Prostate gland (tissue), 2 donors: ENCODE data around the gene FBXL13. TPM values are rescaled to one million over a fixed set of nuclear protein-coding genes. Genes with fewer than 3 reads are reported as not detected.
"Not testable (repeated sequence)": the region's sequence is repeated elsewhere in the genome, so short reads cannot be mapped to it uniquely, and the experiment has no call there.

Experiments
- DNase-seq: peaks from one replicate; pipeline ENCODE4 v3.0.0-alpha.2; 2019; ENCODE audit warnings: low spot score
- H3K27ac ChIP-seq, 2 donors: fragments of 200-600 bp; sonication (generic); 2 replicates each; pipeline ENCODE4 v1.5.1; 2017 to 2019
- H3K27me3 ChIP-seq: fragments of 200-600 bp; sonication (generic); replicated peaks from 2 replicates; pipeline ENCODE4 v1.5.1; 2019; ENCODE audit not compliant: insufficient read depth
- H3K36me3 ChIP-seq, 2 donors: fragments of 200-600 bp; sonication (generic); 1 replicate in 1 of 2; 2 replicates in 1 of 2; pipeline versions ENCODE4 v1.5.1 to v1.8.1; 2017 to 2019
- H3K4me1 ChIP-seq: fragments of 200-600 bp; sonication (generic); replicated peaks from 2 replicates; pipeline ENCODE4 v1.5.1; 2019
- H3K4me3 ChIP-seq, 2 donors: fragments of 200-600 bp; sonication (generic); 2 replicates each; pipeline ENCODE4 v1.5.1; 2017 to 2019
- H3K9me3 ChIP-seq: fragments of 200-600 bp; sonication (generic); 2 replicates; pipeline ENCODE4 v1.5.1; 2017
- CTCF ChIP-seq, 4 experiments: fragments of 200-600 bp in 2 of 4; fragments of 450-650 bp in 2 of 4; sonication (generic) in 2 of 4; IDR thresholded peaks; 1 replicate in 3 of 4; 2 replicates in 1 of 4; pipeline ENCODE4 v1.5.1; 2016 to 2019; ENCODE audit warnings: antibody characterized with exemption in 4 of 4, mild to moderate bottlenecking in 2 of 4, moderate library complexity in 2 of 4
- POLR2A ChIP-seq: fragments of 450-650 bp; IDR thresholded peaks from one replicate; pipeline ENCODE4 v1.6.1; 2016; ENCODE audit warnings: antibody characterized with exemption, mild to moderate bottlenecking
- POLR2AphosphoS5 ChIP-seq: sonication (generic); formaldehyde crosslinking; IDR thresholded peaks from one replicate; pipeline ENCODE4 v1.6.1; 2017; ENCODE audit warnings: antibody characterized with exemption
- WGBS: methylation state at CpG from one replicate; pipeline ENCODE4 v1.1.5; 2018; 5-methylcytosine and 5-hydroxymethylcytosine counted together
- intact Hi-C: fragments of 100-400 bp; cut with DNase I; formaldehyde crosslinking; loops from one replicate; pipeline ENCODE4 v1.14.2; 2022
- total RNA-seq, 2 donors: library from RNA; depleted of rRNA; stranded (reverse); fragments of >200 nt; gene quantifications; one replicate each; pipeline ENCODE4 v1.1.0, GENCODE V29; 2016

Gene FBXL13
- total RNA-seq, 2 donors from 2014 or later: 2.6 to 5.4 TPM

- Histone ChIP-seq H3K9me3 (no peaks in the 10 kb centered on the region), H3K4me3 (no peak overlapping the region), H3K27ac (no peak overlapping the region), H3K36me3 (no peaks in the 10 kb centered on the region), H3K4me1 (no peaks in the 10 kb centered on the region), H3K27me3 (no peaks in the 10 kb centered on the region)
- intact Hi-C loops: no loop called here
- TF ChIP-seq POLR2A (no peak), CTCF (IDR thresholded peaks at IDR 0.05) (no peak), POLR2AphosphoS5 (no peak)
- 93% methylated on average over 2 of the region's 2 CpGs for WGBS
- no peak for DNase-seq
Measured at GRCh38 chr7:102845346-102845745, 229.2 kb downstream of the FBXL13 start.

GRCh38 chr7:102843850-102844249 is 230.7 kb downstream of the FBXL13 start:
- no peaks in the 10 kb centered on the region for H3K9me3 ChIP-seq
- no peaks in the 10 kb centered on the region for H3K4me1 ChIP-seq
- TF ChIP-seq POLR2AphosphoS5 (no peak), POLR2A (no peak), CTCF (IDR thresholded peaks at IDR 0.05) (no peak)
- H3K27me3 ChIP-seq: no peaks in the 10 kb centered on the region
- H3K27ac ChIP-seq: no peak overlapping the region
- no peak overlapping the region for H3K4me3 ChIP-seq
- no peak for DNase-seq
- 95% methylated on average over 3 of the region's 3 CpGs for WGBS
- H3K36me3 ChIP-seq: no peaks in the 10 kb centered on the region
- intact Hi-C loops: no loop called here

GRCh38 chr7:102842284-102842683 is 232.3 kb downstream of the FBXL13 start:
- intact Hi-C loops: no loop called here
- no peak for DNase-seq

GRCh38 chr7:102841290-102841689 is 233.3 kb downstream of the FBXL13 start:
- intact Hi-C loops: no loop called here
- no peak overlapping the region for H3K27ac ChIP-seq
- no peaks in the 10 kb centered on the region for H3K27me3 ChIP-seq
- WGBS: 34% methylated on average over 2 of the region's 2 CpGs
- TF ChIP-seq POLR2AphosphoS5: no peak
- TF ChIP-seq CTCF (IDR thresholded peaks at IDR 0.05): no peak
- no peak for TF ChIP-seq POLR2A
- H3K4me3 ChIP-seq: no peak overlapping the region
- H3K4me1 ChIP-seq: no peaks in the 10 kb centered on the region
- no peak for DNase-seq
- no peaks in the 10 kb centered on the region for H3K9me3 ChIP-seq
- no peaks in the 10 kb centered on the region for H3K36me3 ChIP-seq

More at GRCh38 chr7:102842284-102842683, 232.3 kb downstream of the FBXL13 start:
- Histone ChIP-seq H3K4me3 (no peak overlapping the region), H3K36me3 (no peaks in the 10 kb centered on the region), H3K4me1 (no peaks in the 10 kb centered on the region), H3K27ac (no peak overlapping the region), H3K27me3 (no peaks in the 10 kb centered on the region), H3K9me3 (no peaks in the 10 kb centered on the region)
- TF ChIP-seq POLR2AphosphoS5 (no peak), POLR2A (no peak), CTCF (IDR thresholded peaks at IDR 0.05) (no peak)

GRCh38 chr7:102840404-102840803 is 234.2 kb downstream of the FBXL13 start:
- Histone ChIP-seq H3K4me3 (no peak overlapping the region), H3K27me3 (no peaks in the 10 kb centered on the region), H3K27ac (no peak overlapping the region), H3K36me3 (no peaks in the 10 kb centered on the region), H3K4me1 (no peaks in the 10 kb centered on the region), H3K9me3 (no peaks in the 10 kb centered on the region)
- WGBS: 95% methylated on average over 3 of the region's 3 CpGs
- DNase-seq: no peak
- no peak for TF ChIP-seq CTCF (IDR thresholded peaks at IDR 0.05)
- intact Hi-C loops: no loop called here

GRCh38 chr7:102838572-102839101 is 236.0 kb downstream of the FBXL13 start:
- H3K4me3 ChIP-seq, H3K36me3 ChIP-seq, H3K27me3 ChIP-seq, H3K9me3 ChIP-seq, intact Hi-C loops, DNase-seq, H3K27ac ChIP-seq, H3K4me1 ChIP-seq: not testable (repeated sequence)
- WGBS: 80% methylated on average over 10 of the region's 10 CpGs
